Measurements from ENCODE around the gene GPHN. TPM values are rescaled to one million over a fixed set of nuclear protein-coding genes. Genes with fewer than 3 reads are reported as not detected.

Gene GPHN
- total RNA-seq, 1 donor from 2014 or later: 12.5 TPM

DNA sequence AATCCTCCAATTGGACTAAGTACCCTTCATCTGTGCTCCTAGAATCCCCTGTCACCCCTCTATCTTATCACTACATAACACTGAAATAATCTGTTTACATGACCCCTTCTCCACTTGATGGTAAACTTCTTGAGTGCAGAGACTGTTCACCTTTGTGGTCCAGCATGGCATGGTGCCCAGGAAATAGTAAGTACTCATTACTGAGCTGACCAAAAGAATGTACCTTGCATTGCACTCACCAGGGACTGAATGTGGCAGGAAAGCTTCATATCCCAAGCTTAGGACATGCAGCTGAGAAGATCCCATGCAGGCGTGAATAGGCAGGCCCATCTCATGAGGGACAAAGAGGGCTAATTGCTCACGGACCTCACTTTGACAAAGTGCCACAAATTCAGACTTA, 679.9 kb downstream of the GPHN start:
- H3K27me3 ChIP-seq: no peaks in the 10 kb centered on the region
- TF ChIP-seq POLR2A (IDR thresholded peaks at IDR 0.05) (no peak), POLR2AphosphoS5 (IDR thresholded peaks at IDR 0.05; ENCODE audit: insufficient read depth in 1 of 2, low read depth in 1 of 2) (no peak)
- TF ChIP-seq, protein P1, sequence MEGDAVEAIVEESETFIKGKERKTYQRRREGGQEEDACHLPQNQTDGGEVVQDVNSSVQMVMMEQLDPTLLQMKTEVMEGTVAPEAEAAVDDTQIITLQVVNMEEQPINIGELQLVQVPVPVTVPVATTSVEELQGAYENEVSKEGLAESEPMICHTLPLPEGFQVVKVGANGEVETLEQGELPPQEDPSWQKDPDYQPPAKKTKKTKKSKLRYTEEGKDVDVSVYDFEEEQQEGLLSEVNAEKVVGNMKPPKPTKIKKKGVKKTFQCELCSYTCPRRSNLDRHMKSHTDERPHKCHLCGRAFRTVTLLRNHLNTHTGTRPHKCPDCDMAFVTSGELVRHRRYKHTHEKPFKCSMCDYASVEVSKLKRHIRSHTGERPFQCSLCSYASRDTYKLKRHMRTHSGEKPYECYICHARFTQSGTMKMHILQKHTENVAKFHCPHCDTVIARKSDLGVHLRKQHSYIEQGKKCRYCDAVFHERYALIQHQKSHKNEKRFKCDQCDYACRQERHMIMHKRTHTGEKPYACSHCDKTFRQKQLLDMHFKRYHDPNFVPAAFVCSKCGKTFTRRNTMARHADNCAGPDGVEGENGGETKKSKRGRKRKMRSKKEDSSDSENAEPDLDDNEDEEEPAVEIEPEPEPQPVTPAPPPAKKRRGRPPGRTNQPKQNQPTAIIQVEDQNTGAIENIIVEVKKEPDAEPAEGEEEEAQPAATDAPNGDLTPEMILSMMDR (IDR thresholded peaks at IDR 0.05): no peak
- H3K9me3 ChIP-seq: no peaks in the 10 kb centered on the region
- no peak overlapping the region for H3K4me3 ChIP-seq
- H3K36me3 ChIP-seq: no peaks in the 10 kb centered on the region
- H3K27ac ChIP-seq: no peak overlapping the region
- no peaks in the 10 kb centered on the region for H3K4me1 ChIP-seq
- intact Hi-C loops (cut with DNase I): no loop called here
- no peak for DNase-seq (ENCODE audit: extremely low spot score in 2 of 2)

DNA sequence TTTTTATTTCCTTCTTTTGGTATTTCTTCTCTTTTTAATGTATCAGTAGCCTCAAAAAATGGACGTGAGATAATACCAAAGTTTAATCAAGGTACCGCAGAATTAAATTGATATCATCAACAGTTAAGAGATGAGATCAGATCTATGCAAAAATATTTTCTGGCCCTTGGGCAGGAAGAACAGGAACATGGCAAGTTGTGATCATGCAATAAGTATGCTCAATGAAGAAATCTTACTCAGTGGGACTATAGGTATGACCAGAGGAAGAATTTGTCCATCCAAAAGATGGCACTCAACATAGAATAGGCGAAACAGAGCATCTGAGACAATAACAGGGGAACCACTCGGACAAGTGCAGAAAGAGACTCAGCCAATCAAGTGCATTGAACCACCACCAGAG, 680.4 kb downstream of the GPHN start:
- intact Hi-C loops (cut with DNase I): no loop called here
- no peak overlapping the region for H3K4me3 ChIP-seq
- DNase-seq (ENCODE audit: extremely low spot score in 2 of 2): no peak
- no peaks in the 10 kb centered on the region for H3K9me3 ChIP-seq
- H3K4me1 ChIP-seq: no peaks in the 10 kb centered on the region
- no peak overlapping the region for H3K27ac ChIP-seq
- no peaks in the 10 kb centered on the region for H3K27me3 ChIP-seq
- no peak for TF ChIP-seq POLR2AphosphoS5 (IDR thresholded peaks at IDR 0.05; ENCODE audit: insufficient read depth in 1 of 2, low read depth in 1 of 2)
- TF ChIP-seq, protein P1 (IDR thresholded peaks at IDR 0.05): no peak
- no peak for TF ChIP-seq POLR2A (IDR thresholded peaks at IDR 0.05)
- no peaks in the 10 kb centered on the region for H3K36me3 ChIP-seq

DNA sequence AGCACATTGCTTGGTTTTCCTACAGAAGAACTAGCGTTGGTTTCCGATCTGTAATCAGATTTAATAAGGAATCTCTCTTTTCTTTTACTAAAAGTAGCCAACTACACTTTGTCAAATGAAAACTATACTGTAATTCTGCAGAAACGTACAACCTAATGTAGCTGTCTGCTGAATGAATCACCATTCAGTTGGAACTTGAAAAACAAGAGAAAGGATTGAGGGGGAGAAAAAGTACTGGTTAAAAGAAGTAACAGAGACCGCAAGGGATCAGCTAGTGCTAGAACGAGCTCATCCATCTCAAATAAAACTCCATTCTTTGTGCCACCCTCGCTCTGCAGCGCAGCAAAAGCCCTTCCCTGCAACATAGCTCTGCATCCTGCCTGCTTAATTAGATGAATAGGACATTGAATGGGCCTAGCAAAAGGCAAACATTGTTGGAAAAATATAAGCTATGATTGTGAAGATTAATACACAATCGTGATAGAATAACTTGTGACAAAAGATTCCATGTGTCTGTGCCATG, 683.9 kb downstream of the GPHN start:
- intact Hi-C loops (cut with DNase I): no loop called here
- no peak for DNase-seq (ENCODE audit: extremely low spot score in 2 of 2)
- H3K4me3 ChIP-seq: no peak overlapping the region
- TF ChIP-seq POLR2AphosphoS5 (IDR thresholded peaks at IDR 0.05; ENCODE audit: insufficient read depth in 1 of 2, low read depth in 1 of 2) (no peak), POLR2A (IDR thresholded peaks at IDR 0.05) (no peak)
- TF ChIP-seq, protein P1 (IDR thresholded peaks at IDR 0.05): no peak
- no peaks in the 10 kb centered on the region for H3K9me3 ChIP-seq
- no peaks in the 10 kb centered on the region for H3K27me3 ChIP-seq
- H3K27ac ChIP-seq: no peak overlapping the region
- no peaks in the 10 kb centered on the region for H3K36me3 ChIP-seq
- no peaks in the 10 kb centered on the region for H3K4me1 ChIP-seq

DNA sequence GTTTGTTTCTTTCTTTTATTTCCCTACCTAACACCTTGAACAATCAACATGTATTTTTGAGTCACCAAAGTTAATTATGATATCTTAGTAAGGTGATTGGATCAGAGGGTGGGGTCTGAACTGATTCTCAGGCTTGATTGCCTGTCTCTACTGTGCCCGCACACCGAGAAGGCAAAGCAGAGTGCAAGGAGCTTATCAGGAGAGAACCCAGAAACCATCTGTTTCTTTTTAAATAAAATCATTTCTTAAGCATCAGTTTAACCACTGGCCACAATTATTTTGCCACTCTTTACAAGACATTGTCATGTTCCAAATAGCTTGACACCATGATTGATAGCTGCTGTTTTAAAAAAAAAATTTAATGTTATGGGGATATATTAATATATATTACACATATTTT, 684.4 kb downstream of the GPHN start:
- no peaks in the 10 kb centered on the region for H3K36me3 ChIP-seq
- DNase-seq (ENCODE audit: extremely low spot score in 2 of 2): no peak
- H3K4me1 ChIP-seq: no peaks in the 10 kb centered on the region
- H3K4me3 ChIP-seq: no peak overlapping the region
- H3K27me3 ChIP-seq: no peaks in the 10 kb centered on the region
- H3K27ac ChIP-seq: no peak overlapping the region
- intact Hi-C loops (cut with DNase I): no loop called here
- H3K9me3 ChIP-seq: no peaks in the 10 kb centered on the region
- TF ChIP-seq POLR2A (IDR thresholded peaks at IDR 0.05): no peak
- TF ChIP-seq POLR2AphosphoS5 (IDR thresholded peaks at IDR 0.05; ENCODE audit: insufficient read depth in 1 of 2, low read depth in 1 of 2): no peak
- TF ChIP-seq, protein P1 (IDR thresholded peaks at IDR 0.05): no peak

DNA sequence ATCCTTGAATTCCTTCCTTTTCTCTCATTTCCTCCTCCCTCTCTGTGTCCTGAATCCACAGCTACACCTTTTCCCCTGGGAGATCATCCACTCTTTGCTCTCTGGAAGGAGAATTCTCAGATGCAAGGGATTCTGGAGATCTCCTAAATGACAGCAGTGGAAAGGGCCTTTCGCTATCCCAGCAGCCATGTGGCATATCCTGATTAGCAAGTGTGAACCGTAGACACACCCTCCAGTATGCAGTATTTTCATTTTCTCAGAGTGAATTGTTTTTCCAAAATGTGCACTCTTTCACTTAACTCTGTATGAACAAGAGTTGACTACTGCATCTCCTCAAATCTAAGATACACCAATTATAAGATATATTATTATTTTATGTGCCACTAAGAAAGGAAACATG, 687.3 kb downstream of the GPHN start:
- H3K9me3 ChIP-seq: no peaks in the 10 kb centered on the region
- no peak for DNase-seq (ENCODE audit: extremely low spot score in 2 of 2)

More for the DNA sequence above, 687.3 kb downstream of the GPHN start:
- no peak for TF ChIP-seq POLR2A (IDR thresholded peaks at IDR 0.05)
- TF ChIP-seq, protein P1 (IDR thresholded peaks at IDR 0.05): no peak
- Histone ChIP-seq H3K36me3 (no peaks in the 10 kb centered on the region), H3K27ac (no peak overlapping the region), H3K4me3 (no peak overlapping the region), H3K4me1 (no peaks in the 10 kb centered on the region), H3K27me3 (no peaks in the 10 kb centered on the region)
- intact Hi-C loops (cut with DNase I): no loop called here
